HG03108 (cell line): ENCODE results near the gene MID1.

ENCODE experiments used
- ATAC-seq: cut with Tn5 transposase; IDR thresholded peaks from one replicate; pipeline ENCODE4 v1.9.1; 2021; ENCODE audit warnings: moderate library complexity; ENCODE audit not compliant: unreplicated experiment

MID1 gene

DNA sequence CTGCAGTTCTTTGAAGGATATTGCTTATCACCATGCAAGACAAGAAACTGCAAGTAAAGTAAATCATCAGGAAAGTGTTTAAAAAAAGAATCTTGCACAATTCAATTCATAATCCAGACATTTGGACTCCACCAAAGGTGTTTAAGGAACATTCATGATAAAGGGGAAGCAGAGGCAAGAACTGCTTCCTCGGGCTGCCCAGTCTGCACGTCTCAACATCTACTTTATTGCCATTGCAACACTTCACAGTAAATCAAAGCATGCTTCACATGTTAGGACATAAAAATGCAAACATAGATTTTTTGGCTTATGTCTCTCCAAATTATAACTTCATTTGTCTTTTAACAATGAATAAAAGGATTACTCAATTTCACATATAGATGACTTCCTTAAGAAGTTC lies 42.5 kb downstream of the MID1 start:
- ATAC-seq: no peak

DNA sequence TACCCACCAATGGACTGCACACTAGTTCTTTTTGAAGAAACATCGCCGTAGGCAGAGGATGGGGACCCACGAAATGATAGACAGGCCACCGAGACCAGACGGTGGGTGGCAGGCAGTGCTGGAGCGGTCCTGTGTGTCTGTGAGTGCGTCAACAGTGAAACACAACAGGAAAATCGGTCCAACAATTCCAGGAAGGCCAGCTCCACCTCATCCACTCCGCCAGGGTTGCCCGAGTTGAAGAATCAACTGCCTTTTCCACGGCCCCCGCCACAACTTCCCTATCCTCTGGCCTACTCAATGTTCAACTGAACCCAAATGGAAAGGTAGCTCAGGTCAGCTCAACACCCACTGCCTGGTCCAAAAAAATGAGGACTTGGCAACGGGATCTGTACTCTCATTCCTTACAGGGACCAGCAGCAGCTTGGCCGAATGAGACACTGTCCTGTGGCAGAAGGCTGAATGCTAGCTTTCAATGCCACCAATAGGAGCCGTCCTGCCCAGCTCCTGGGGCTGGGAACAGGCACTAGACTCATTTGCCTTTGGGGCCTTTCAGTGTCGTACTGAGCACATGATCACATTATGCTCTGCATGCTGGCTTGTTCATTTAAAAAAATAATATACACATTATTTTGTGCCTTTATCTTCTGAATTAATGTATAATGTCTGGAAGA lies 43.5 kb downstream of the MID1 start:
- no peak for ATAC-seq

DNA sequence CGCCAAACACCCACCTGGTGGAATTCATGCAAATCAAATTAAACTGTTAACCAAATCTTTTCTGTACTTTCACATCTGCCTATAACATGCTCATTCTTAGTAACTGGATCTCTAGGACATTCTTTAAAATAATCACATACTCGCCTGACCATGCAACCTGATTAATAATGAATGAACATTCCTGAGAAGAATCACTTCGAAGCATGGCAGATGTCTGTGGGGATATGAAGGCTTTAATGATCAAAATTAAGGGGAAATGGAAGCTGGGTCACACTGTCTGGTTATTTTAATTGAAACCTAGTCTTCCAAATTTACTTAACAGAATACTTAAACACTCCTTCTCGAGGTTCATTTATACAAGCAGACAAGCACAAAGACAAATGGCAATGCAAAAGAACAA lies 44.2 kb downstream of the MID1 start:
- no peak for ATAC-seq

DNA sequence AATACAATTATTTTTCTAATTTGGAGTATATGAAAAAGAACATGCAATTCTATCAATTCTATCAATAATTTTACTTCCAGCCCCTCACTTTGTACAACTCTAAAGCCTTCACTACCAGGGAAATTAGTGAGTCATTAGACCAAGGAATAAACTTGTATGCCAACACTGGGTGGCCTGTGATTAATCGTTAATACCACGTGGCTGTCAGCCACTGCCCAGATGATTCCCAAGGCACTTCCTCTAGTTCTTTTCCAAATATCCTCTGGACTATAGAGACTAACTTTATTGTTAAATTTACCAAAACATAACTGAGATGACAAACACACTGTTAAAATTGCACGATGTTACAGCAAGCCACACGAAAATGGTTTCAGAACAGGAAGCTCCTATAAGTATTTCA lies 45.7 kb downstream of the MID1 start:
- no peak for ATAC-seq

DNA sequence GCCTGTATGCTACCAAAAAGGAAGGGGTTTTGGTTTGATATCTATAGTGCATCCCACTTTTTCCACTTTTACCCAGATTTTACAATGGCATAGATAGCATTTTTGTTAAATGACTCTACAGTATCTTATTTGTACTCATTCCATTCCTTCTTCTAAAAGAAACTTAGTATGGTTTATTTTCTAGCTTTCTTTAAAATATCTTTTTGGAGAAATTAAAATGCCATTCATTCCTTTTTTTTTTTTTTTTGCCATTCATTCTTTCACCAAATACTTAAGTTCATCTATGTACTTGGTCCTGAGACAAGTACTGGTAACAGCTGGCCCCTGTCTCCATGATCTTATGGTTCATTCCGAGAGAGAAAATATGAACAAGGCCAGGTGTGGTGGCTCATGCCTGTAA lies 49.1 kb downstream of the MID1 start:
- no peak for ATAC-seq

DNA sequence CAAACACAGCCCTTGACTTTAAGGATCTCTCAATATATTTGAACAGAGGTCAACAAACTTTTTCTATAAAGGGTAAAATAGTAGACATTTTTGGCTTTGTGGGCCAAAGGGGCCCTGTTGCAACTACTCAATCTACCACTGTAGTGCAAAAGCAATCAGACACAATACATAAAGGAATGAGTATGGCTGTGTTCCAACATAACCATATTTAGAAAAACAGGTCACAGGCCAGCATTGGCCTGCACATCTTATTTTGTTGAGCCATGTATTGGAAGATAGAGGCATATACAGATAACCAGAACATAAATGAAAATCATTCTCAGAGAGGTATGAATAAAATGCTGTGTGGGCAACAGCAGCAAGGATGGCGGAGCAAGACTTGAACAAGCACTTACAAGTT lies 49.8 kb downstream of the MID1 start:
- no peak for ATAC-seq

DNA sequence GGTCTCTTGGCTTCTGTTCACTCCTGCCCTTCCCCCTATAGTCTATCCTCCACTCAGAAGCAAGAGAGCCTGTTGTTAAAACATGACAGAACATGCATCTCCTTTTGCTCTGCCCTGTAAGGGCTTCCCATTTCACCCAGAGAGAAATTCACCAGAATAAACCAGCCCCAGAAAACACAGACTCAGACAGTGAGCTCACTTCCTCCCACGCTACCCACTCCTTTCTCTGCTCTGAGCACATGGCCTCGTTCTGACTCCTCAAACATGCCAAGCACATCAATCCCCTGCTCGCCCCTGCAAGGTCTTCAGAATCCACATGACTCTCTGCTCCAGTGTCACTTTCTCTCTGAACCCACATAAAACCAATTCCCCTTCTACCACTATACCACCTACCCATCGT lies 50.4 kb downstream of the MID1 start:
- no peak for ATAC-seq

DNA sequence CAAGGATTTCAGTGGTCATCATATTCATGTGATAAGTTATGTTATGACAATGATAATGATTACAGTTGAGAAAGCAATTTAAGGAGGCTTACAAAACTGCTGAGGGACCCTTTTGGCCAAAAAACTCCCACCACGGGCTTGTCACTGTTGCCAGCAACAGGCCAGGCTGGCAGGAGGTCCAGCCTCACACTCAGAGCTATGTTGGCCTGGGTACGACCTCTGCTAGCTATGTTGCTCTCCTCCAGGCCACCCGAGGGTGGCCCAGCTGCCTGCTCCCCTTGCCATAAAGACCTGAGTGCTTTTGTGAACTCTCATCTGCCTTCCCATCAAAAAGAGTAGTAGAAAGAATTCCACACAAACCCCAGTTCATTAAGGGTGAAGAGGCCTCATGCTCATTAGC lies 52.0 kb downstream of the MID1 start:
- no peak for ATAC-seq

DNA sequence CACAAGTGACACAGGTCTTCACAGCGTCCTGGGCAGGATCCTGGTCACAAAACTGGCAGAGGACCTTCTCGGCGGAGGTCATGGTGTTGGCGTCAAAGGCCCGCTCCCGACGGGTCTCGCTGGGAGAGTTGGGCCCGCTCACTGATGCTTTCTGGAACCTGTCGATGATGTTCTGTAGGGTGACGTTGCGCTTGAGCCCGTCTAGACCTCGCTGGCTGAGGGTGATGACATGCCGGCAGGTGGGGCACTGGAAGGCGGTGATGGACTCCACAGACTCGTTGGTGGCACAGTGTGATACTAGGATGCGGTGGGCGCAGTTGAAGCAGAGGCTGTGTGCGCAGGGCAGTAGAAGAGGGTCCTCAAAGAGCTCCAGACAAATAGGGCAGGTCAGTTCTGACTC lies 53.2 kb downstream of the MID1 start:
- ATAC-seq: no peak

DNA sequence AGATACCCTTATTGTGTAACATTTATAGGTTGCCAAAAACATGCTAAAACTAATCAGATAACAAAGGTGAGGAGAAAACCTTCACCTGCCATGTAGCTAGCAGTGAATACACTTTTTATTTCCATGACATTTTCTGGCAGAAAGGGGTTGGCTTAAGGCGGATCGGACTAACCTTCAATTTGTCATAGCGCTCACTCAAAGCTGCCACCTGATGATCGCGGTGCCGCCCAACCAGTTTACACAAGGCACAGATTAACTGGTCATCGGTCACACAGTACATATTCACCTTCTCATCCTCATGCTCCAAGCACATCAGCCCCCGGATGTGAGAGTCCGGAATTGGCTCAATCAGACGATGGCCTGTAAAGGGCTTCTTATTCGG lies 53.7 kb downstream of the MID1 start:
- ATAC-seq: no peak

DNA sequence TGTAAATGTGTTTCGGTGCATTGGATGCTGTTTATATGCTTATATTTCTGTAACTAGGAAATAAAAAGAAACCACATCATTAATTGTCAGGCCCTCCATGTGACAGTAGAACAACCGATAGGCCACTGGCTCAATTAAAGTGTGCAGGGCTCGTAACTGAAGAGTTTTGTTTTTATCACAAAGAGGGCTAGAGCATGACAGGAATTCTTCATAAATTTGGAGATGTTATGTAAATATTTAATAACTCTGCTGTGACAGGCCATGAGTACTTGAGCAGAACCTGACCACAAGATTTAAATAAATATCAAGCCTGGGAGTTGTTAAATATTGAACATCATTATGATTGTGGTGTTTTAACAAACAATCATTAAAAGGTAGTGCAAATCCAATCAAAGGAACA lies 55.9 kb downstream of the MID1 start:
- ATAC-seq: no peak

DNA sequence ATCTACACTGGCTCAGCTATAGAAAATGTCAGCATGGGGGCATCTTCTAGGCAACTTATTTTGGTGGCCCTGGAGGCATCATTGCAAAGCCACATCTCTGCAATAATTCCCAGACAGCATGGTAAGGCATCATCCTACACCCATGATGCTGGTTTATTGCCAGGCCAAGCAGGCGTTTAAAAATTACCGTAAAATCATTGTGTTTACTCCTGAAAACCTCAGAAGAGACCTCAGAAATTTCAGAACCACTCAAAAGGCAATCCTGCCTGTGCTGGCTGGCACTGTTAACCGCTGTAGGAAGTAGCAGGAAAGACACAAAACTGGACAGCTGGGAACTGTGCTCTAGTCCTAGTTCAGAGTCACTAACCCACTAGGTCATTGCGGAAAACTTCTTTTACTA lies 63.2 kb downstream of the MID1 start:
- ATAC-seq: no peak

DNA sequence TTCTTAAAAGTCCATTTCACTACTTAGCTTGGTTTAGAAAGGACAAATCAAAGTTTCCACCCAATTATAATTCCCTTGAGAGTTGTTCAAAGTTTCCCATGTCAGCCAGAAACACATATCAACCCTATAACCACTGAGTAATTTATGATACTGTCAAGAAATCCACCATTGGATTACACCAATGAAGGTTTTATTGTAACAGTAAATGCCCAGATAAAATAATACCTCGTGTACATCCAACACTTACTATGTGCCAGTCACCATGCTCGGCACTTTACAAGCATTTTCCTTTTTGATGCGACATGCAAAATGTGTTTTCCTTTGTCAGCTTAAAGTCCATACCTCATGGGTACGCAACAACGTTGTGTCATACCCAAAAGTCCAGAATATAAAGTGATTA lies 64.0 kb downstream of the MID1 start:
- no peak for ATAC-seq

DNA sequence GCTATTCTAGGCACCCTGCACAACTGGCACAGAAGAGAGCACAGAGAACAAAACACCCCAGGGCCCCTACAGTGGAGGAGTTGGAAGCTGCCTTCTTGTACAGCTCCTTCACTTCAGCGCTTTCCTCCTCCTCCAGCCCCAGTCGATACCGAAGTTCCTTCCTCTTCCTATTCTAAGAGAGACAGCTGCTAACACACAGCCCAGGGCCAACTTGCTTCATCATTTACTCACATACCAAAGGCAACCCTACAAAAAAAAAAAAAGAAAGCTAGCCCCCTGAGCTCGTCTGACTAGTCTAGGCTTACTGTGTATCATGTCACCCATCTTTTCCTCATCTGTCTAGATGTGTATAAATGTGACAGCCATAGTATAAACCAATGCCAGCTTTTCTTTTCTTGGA lies 64.5 kb downstream of the MID1 start:
- ATAC-seq: no peak

DNA sequence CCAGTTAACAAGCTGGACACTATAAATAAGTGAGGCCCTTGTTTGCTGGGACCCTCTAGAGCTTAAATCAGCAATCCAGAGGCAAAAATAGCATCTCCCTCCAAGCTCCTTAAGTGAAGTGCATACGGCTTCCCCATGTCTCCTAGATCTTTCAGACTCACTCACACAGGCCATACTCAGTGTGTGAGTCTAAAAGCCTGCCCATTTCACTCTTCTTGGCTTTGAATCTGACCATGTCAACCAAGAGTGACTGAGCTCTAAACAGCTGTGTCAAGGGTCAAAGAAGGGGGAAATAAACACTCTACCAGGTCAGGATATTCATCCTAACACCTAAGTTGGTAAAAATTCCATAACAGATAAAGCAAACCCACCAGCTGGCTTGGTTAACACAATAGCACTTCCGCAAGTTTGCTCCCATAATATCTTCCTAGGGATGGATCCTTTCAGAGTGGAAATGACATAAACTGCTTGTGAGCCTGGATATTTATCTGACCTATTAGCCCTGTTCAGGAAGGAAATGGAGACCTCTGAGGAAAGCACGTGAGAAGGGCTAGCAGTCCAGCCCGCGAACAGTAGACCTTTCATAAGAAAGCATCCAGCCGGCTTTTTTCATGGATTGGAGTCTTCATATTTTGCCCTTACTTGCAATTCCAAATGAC lies 65.6 kb downstream of the MID1 start:
- ATAC-seq: no peak

DNA sequence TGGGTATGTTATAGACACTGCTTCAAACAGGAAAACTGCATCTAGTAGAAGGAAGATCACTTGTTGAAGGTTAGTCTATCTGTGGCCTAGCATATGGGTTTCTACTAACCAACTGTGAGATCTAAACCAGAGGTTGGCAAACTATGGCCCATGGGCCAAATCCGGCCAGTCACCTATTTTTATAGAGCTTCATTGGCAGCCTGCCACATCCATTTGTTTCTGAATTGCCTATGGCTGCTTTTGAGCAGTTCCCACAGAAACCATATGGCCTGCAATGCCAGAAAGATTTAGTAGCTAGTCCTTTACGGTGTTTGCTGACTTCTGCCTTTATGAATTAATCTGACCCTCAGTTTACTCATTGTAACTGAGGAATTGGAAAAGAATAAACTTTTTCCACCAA lies 71.1 kb downstream of the MID1 start:
- ATAC-seq: no peak

DNA sequence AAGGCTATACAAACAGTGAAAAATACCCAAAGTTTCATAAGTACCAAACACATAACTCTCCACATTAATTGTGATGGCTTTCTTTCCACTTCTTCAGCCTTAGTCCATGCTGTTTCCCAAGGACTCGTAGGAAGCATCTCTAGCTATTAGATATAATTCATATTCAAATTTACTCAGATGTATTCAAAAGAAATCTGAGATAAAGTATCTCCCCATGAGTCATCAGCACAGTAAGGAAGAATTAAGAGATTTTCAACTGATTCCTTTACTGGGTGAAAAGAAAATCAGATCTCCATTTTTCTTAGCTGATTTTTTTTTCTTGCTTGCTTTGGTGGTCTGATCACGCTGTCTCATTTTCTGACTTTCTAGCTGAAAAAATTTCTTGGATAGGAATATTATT lies 71.7 kb downstream of the MID1 start:
- no peak for ATAC-seq

DNA sequence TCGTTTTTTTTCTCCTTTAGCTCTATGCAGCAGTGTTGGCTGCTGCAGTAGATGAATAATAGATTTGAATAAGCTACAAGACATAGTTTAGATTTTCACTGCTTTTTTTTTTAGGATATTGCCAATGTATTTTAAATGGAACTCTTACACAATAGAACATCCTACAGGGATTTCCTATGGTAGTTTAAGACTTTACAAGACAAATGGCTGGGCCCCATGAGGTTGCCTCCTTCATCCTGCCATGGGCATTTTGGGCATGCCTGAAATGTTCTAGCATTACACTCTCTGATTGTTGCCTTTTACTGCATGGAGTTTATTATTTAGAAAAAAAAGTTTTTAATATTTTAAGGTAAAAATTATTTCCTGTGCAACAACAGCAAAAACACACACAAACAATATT lies 74.5 kb downstream of the MID1 start:
- ATAC-seq: no peak

DNA sequence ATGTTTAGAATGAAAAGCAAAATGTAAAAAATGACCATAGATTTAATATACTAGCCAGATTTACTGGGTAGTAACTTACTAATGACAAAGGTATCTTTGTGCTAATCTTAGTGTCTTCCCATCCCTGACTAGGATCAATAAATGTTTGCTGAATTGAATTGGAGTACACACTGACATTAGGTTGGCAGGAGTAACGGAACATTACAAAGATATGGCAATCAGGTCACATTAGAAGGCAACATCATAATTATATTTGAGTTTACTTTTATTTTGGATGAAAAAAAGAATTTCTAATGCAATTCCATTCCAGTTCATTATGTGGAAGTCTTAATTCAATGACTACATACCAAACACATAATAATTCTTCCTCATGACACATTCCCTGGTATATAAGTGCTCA lies 77.8 kb downstream of the MID1 start:
- ATAC-seq: no peak

DNA sequence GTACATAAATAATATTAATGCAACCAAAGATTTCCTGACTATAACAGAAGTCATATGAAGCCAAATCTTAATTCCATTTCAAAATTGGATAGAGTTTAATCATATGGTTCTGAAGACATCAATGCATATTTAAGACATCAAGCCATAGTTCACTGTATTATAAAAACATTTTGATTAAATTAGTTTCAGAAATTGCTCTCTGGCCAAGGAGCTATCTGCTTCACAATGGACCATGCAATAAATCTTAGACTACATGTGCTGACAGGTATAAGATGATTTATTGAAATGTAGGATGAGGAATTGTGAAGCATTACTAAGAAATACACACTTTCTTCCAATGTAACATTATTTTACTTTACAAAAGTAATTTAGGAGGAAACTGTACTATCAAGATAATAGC lies 81.6 kb downstream of the MID1 start:
- ATAC-seq: no peak

DNA sequence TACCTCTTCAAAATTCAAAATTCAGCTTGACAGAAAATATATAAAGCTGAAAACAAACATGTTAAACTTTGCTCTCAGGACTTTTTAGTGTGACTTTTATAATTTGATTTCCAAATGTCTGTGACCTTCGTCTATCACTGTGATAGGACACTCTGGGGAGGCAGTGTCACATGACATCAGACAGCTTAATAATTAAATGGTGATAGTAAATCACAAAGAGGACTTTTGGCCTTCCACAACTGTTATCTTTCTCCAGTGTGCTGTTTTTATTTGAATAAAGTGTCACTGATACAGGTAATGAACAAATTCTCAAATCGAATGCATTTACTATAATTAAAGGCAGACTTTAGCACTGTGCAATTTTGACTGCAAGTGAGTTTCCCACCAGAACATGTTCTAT lies 83.1 kb downstream of the MID1 start:
- no peak for ATAC-seq

DNA sequence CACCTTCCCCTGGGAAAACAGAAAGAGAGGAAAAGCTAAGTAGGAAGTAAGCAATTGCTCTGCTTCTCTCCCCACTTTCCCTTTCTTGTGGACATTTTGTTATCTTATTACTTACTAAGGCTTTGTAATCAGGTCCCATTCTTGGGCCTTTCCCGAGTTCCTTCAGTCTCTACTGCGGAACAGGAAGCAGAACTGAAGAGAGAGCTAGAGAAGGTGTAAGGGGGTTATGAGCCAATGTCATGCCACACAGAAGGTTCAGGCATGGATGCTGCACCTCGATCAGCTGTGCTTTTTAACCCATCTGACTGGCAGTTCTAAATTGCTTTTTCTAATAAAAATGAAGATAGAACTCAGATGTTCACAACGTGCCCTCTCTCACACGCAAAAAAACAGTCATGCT lies 83.6 kb downstream of the MID1 start:
- no peak for ATAC-seq

DNA sequence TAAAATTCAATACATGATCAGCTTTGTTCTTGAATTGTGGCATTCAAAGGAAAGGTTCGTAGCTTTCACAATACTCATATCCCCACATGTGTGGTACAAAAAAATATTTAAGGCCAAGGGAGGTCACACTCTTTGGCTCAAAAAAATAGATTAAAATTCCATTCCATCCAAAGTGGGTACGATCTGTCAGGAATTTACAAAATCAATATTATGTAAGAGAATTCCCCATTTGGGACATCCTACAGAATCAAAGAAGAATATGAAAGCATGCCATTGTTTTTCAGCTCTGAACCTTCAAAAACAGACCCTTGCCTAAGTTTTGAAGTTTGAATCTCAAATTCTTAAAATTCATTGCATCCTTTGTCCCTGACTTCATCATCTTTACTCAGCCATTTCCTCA lies 85.8 kb downstream of the MID1 start:
- no peak for ATAC-seq
